HCT116 (cell line): ENCODE measurements around the gene ZNF592. TPM values are rescaled to one million over a fixed set of nuclear protein-coding genes. Genes with fewer than 3 reads are reported as not detected.

Experiments
- ATAC-seq: fragments of 200-7000 bp; cut with Tn5 transposase; 2 replicates; pipeline ENCODE4 v1.9.1; 2020; ENCODE audit warnings: mild to moderate bottlenecking, moderate library complexity
- BruUV-seq: library from RNA; stranded (reverse); fragments of 400-500 nt; replicated peaks from 2 replicates; lab custom pipeline; 2021; lab: Mats Ljungman, UMichigan
- CTCF ChIA-PET: fragments of 300-600 bp; sonication (Branson Sonifier 250); formaldehyde crosslinking; loops from one replicate; lab custom pipeline; 2021; ENCODE audit warnings: antibody characterized with exemption; lab: Charles Lee
- POLR2A ChIA-PET: fragments of 300-600, 350-600 bp; sonication (Branson Sonifier 250); formaldehyde crosslinking; loops from one replicate; lab custom pipeline; 2021; ENCODE audit warnings: antibody characterized with exemption; lab: Charles Lee
- RAD21 ChIA-PET, 2 experiments: fragments of 300-600 bp; sonication (Branson Sonifier 250); formaldehyde crosslinking; loops; one replicate each; lab custom pipeline; 2023; ENCODE audit warnings: low total read pairs in 2 of 2; ENCODE audit not compliant: uncharacterized antibody in 2 of 2, unreplicated experiment in 2 of 2, low non-redundant PET in 1 of 2; lab: Charles Lee
- DNase-seq: peaks from one replicate; pipeline ENCODE4 v3.0.0-alpha.2; 2010; ENCODE audit warnings: low read depth, low spot score
- H2AFZ ChIP-seq: fragments of 200-600 bp; shearing (Covaris generic), sonication (generic); 2 replicates; pipeline ENCODE4 v1.6.1; 2017; ENCODE audit warnings: low read depth, mixed run types, mixed read lengths, antibody characterized with exemption, low read length; ENCODE audit not compliant: poor library complexity, severe bottlenecking
- H3K27ac ChIP-seq: 2 replicates; pipeline ENCODE4 v1.5.1; 2012; ENCODE audit warnings: low read depth, low read length
- H3K27me3 ChIP-seq: fragments of 200-600 bp; sonication (generic); 2 replicates; pipeline ENCODE4 v1.6.1; 2016; ENCODE audit warnings: mixed run types, low read length, mixed read lengths; ENCODE audit not compliant: insufficient read depth
- H3K36me3 ChIP-seq, 2 experiments: fragments of 200-500 bp in 1 of 2; fragments of 200-600 bp in 1 of 2; sonication (Bioruptor generic) in 1 of 2; sonication (generic) in 1 of 2; 2 replicates each; pipeline versions ENCODE4 v1.5.1 to v1.6.1; 2014 to 2016; ENCODE audit warnings: low read length in 2 of 2, inconsistent platforms in 1 of 2, mixed read lengths in 1 of 2, mixed run types in 1 of 2; ENCODE audit not compliant: insufficient read depth in 2 of 2, control insufficient read depth in 1 of 2
- H3K4me1 ChIP-seq, 2 experiments: fragments of 200-600 bp in 1 of 2; sonication (generic) in 1 of 2; 2 replicates each; pipeline versions ENCODE4 v1.5.1 to v1.6.1; 2012 to 2017; ENCODE audit warnings: low read length in 2 of 2, inconsistent platforms in 1 of 2, mild to moderate bottlenecking in 1 of 2, mixed read lengths in 1 of 2, mixed run types in 1 of 2, moderate library complexity in 1 of 2; ENCODE audit not compliant: insufficient read depth in 2 of 2, control insufficient read depth in 1 of 2
- H3K4me2 ChIP-seq: fragments of 200-600 bp; sonication (generic); 2 replicates; pipeline ENCODE4 v1.6.1; 2017; ENCODE audit warnings: mixed run types, low read length, mixed read lengths
- H3K4me3 ChIP-seq, 2 experiments: fragments of 200-600 bp in 1 of 2; sonication (generic) in 1 of 2; replicated peaks in 1 of 2; 2 replicates each; pipeline ENCODE4 v1.5.1; 2011 to 2016; ENCODE audit warnings: low read length in 2 of 2, control low read depth in 1 of 2, low read depth in 1 of 2, mild to moderate bottlenecking in 1 of 2, mixed read lengths in 1 of 2, mixed run types in 1 of 2
- H3K79me2 ChIP-seq: fragments of 200-600 bp; sonication (generic); 2 replicates; pipeline ENCODE4 v1.6.1; 2017; ENCODE audit warnings: mild to moderate bottlenecking, mixed run types, low read length, moderate library complexity, mixed read lengths; ENCODE audit not compliant: insufficient read depth
- H3K9ac ChIP-seq: fragments of 200-600 bp; sonication (generic); 2 replicates; pipeline ENCODE4 v1.6.1; 2016; ENCODE audit warnings: low read length, mixed read lengths
- H3K9me2 ChIP-seq: fragments of 200-600 bp; sonication (generic), shearing (Covaris generic); 2 replicates; pipeline ENCODE4 v1.6.1; 2017; ENCODE audit warnings: mixed run types, mild to moderate bottlenecking, moderate library complexity; ENCODE audit not compliant: insufficient read depth
- H3K9me3 ChIP-seq, 2 experiments: fragments of 200-500 bp in 1 of 2; fragments of 200-600 bp in 1 of 2; sonication (Bioruptor generic) in 1 of 2; sonication (generic) in 1 of 2; 2 replicates each; pipeline ENCODE4 v1.6.1; 2014 to 2017; ENCODE audit warnings: low read length in 2 of 2, mixed read lengths in 2 of 2, inconsistent platforms in 1 of 2, low read depth in 1 of 2, mild to moderate bottlenecking in 1 of 2, mixed run types in 1 of 2, moderate library complexity in 1 of 2; ENCODE audit not compliant: control insufficient read depth in 1 of 2, insufficient read depth in 1 of 2
- H4K20me1 ChIP-seq: fragments of 200-600 bp; sonication (generic), shearing (Covaris generic); 2 replicates; pipeline ENCODE4 v1.6.1; 2017; ENCODE audit warnings: mixed run types, mild to moderate bottlenecking, moderate library complexity; ENCODE audit not compliant: insufficient read depth
- CBX3 ChIP-seq: IDR thresholded peaks from 2 replicates; pipeline ENCODE4 v1.6.1; 2012; ENCODE audit warnings: low read depth
- CEBPB ChIP-seq: IDR thresholded peaks from 2 replicates; pipeline ENCODE4 v1.6.1; 2012; ENCODE audit warnings: low read depth
- EGR1 ChIP-seq: IDR thresholded peaks from 2 replicates; pipeline ENCODE4 v1.6.1; 2012; ENCODE audit warnings: low read depth
- EZH2 ChIP-seq: fragments of 200-600 bp; sonication (generic); IDR thresholded peaks from 2 replicates; pipeline ENCODE4 v1.6.1; 2017; ENCODE audit warnings: antibody characterized with exemption, mixed run types
- EZH2phosphoT487 ChIP-seq: fragments of 200-600 bp; IDR thresholded peaks from 2 replicates; pipeline ENCODE4 v1.6.1; 2018; ENCODE audit warnings: antibody characterized with exemption, borderline replicate concordance
- FOSL1 ChIP-seq: IDR thresholded peaks from 2 replicates; pipeline ENCODE4 v1.6.1; 2012; ENCODE audit warnings: low read depth
- SIN3A ChIP-seq: IDR thresholded peaks from 2 replicates; pipeline ENCODE4 v1.6.1; 2012; ENCODE audit warnings: low read depth
- SP1 ChIP-seq: IDR thresholded peaks from 2 replicates; pipeline ENCODE4 v1.6.1; 2012; ENCODE audit warnings: low read depth
- TCF7L2 ChIP-seq: IDR thresholded peaks from 2 replicates; pipeline ENCODE4 v1.7.0; 2011; ENCODE audit warnings: borderline replicate concordance, inconsistent platforms; ENCODE audit not compliant: insufficient read depth, insufficient read length; ENCODE audit errors: extremely low read depth
- YY1 ChIP-seq: IDR thresholded peaks from 2 replicates; pipeline ENCODE4 v1.6.1; 2011; ENCODE audit warnings: low read length, low read depth, moderate library complexity, mild to moderate bottlenecking; ENCODE audit not compliant: insufficient replicate concordance; ENCODE audit errors: extremely low read depth
- ZFX ChIP-seq: fragments of 450-650 bp; IDR thresholded peaks from 2 replicates; pipeline ENCODE4 v1.6.1; 2017
- ZNF274 ChIP-seq: fragments of 200-500 bp; sonication (Bioruptor generic); IDR thresholded peaks from 2 replicates; pipeline ENCODE4 v1.6.1; 2014; ENCODE audit warnings: mild to moderate bottlenecking, low read depth, low read length, inconsistent platforms
- intact Hi-C: fragments of 100-400 bp; cut with micrococcal nuclease; formaldehyde crosslinking; loops from 2 replicates; pipeline ENCODE4 v1.10.0; 2022
- total RNA-seq: library from RNA; stranded (reverse); gene quantifications from one replicate; pipeline ENCODE4 v1.2.1, GENCODE V29; 2021; ENCODE audit not compliant: unreplicated experiment
- TF ChIP-seq, protein P1 (sequence below): IDR thresholded peaks from 2 replicates; pipeline ENCODE4 v1.6.1; 2012; ENCODE audit warnings: low read depth
- TF ChIP-seq, protein P2 (sequence below), 3 experiments: fragments of 200-600 bp in 1 of 3; sonication (generic) in 1 of 3; IDR thresholded peaks in 2 of 3; conservative IDR thresholded peaks in 1 of 3; 2 replicates each; pipeline ENCODE4 v1.5.1; 2012 to 2017; ENCODE audit warnings: low read depth in 2 of 3, low read length in 2 of 3, antibody characterized with exemption in 1 of 3, borderline replicate concordance in 1 of 3, control low read depth in 1 of 3, mild to moderate bottlenecking in 1 of 3, mixed read lengths in 1 of 3, mixed run types in 1 of 3, moderate library complexity in 1 of 3; ENCODE audit not compliant: insufficient read depth in 1 of 3
- TF ChIP-seq, protein P3 (sequence below): IDR thresholded peaks from 2 replicates; pipeline ENCODE4 v1.6.1; 2012

ZNF592 gene
- total RNA-seq, 1 experiment from 2014 or later = 26.4 TPM

DNA sequence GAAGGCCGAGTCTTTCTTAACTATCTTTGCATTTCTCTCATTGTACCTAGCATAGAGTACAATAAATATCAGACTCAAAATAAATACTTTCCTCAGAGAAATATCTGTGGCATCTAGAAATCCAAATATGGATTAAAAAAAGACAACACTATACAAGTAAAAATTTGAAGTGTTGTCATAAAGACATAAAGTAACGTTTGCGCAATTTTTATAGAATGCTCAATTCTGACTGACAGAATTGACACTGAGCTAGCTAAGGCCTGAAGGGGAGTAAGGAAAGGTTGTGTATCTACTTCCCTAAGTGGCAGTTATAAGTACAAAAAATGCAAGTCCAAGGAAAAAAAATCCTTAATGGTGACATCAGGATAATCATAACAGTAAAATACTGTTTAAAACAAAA is 33.6 kb upstream of the ZNF592 start:
- no peak for DNase-seq
- H3K27me3 ChIP-seq = no peaks in the 10 kb centered on the region
- peaks cover 9% of the 10 kb centered on the region; the same call in 1 of the 2 replicates for H4K20me1 ChIP-seq
- H2AFZ ChIP-seq = no peak overlapping the region
- H3K36me3 ChIP-seq = peaks cover 8 to 15% of the 10 kb centered on the region in 2 experiments; a peak in 2 of 4 replicates
- RAD21 ChIA-PET = no interaction called here
- no peaks in the 10 kb centered on the region for H3K9me2 ChIP-seq
- H3K4me3 ChIP-seq = peak overlapping the region; percentile 95 to 99
- H3K4me1 ChIP-seq = peaks cover 8 to 24% of the 10 kb centered on the region in 2 experiments; a peak in 3 of 4 replicates
- H3K27ac ChIP-seq = peak overlapping the region; percentile 97; the same call in 1 of the 2 replicates
- POLR2A ChIA-PET = interaction anchor here (0.5 to 4.9 kb wide), 2 partner anchors 20 to 40 kb away, joined by 3 to 38 read pairs; no protein-coding TSS in a partner anchor
- CTCF ChIA-PET = no interaction called here
- TF ChIP-seq TCF7L2 (no peak), EZH2phosphoT487 (no peak), ZNF274 (no peak), SIN3A (no peak), CBX3 (no peak), EGR1 (no peak), CEBPB (no peak), SP1 (no peak), FOSL1 (no peak), YY1 (no peak), ZFX (no peak), EZH2 (no peak)
- TF ChIP-seq, protein P1, sequence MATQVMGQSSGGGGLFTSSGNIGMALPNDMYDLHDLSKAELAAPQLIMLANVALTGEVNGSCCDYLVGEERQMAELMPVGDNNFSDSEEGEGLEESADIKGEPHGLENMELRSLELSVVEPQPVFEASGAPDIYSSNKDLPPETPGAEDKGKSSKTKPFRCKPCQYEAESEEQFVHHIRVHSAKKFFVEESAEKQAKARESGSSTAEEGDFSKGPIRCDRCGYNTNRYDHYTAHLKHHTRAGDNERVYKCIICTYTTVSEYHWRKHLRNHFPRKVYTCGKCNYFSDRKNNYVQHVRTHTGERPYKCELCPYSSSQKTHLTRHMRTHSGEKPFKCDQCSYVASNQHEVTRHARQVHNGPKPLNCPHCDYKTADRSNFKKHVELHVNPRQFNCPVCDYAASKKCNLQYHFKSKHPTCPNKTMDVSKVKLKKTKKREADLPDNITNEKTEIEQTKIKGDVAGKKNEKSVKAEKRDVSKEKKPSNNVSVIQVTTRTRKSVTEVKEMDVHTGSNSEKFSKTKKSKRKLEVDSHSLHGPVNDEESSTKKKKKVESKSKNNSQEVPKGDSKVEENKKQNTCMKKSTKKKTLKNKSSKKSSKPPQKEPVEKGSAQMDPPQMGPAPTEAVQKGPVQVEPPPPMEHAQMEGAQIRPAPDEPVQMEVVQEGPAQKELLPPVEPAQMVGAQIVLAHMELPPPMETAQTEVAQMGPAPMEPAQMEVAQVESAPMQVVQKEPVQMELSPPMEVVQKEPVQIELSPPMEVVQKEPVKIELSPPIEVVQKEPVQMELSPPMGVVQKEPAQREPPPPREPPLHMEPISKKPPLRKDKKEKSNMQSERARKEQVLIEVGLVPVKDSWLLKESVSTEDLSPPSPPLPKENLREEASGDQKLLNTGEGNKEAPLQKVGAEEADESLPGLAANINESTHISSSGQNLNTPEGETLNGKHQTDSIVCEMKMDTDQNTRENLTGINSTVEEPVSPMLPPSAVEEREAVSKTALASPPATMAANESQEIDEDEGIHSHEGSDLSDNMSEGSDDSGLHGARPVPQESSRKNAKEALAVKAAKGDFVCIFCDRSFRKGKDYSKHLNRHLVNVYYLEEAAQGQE = no peak
- TF ChIP-seq, protein P2, sequence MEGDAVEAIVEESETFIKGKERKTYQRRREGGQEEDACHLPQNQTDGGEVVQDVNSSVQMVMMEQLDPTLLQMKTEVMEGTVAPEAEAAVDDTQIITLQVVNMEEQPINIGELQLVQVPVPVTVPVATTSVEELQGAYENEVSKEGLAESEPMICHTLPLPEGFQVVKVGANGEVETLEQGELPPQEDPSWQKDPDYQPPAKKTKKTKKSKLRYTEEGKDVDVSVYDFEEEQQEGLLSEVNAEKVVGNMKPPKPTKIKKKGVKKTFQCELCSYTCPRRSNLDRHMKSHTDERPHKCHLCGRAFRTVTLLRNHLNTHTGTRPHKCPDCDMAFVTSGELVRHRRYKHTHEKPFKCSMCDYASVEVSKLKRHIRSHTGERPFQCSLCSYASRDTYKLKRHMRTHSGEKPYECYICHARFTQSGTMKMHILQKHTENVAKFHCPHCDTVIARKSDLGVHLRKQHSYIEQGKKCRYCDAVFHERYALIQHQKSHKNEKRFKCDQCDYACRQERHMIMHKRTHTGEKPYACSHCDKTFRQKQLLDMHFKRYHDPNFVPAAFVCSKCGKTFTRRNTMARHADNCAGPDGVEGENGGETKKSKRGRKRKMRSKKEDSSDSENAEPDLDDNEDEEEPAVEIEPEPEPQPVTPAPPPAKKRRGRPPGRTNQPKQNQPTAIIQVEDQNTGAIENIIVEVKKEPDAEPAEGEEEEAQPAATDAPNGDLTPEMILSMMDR (IDR thresholded peaks at IDR 0.05 in 2 of 3, conservative IDR thresholded peaks at IDR 0.05 in 1 of 3; ENCODE audit: borderline replicate concordance in 1 of 3, insufficient read depth in 1 of 3, low read depth in 2 of 3, low read length in 2 of 3) = no peak
- TF ChIP-seq, protein P3, sequence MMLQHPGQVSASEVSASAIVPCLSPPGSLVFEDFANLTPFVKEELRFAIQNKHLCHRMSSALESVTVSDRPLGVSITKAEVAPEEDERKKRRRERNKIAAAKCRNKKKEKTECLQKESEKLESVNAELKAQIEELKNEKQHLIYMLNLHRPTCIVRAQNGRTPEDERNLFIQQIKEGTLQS = no peak
- TF ChIP-seq, all 23 proteins: peak for 0
- Histone ChIP-seq H3K79me2 (peaks cover 61% of the 10 kb centered on the region), H3K4me2 (peak overlapping the region; percentile 81), H3K9me3 (no peaks in the 10 kb centered on the region), H3K9ac (peak overlapping the region; percentile 84)
- no TSS peak for BruUV-seq
- intact Hi-C loops = loop anchor here (5.0 kb wide), 1 partner anchor 212 kb away; no protein-coding TSS in a partner anchor
- no peak for ATAC-seq
